WI38 (cell line): ENCODE data around the gene C2CD4C.
"Not testable (repeated sequence)": the region's sequence is repeated elsewhere in the genome, so short reads cannot be mapped to it uniquely, and the experiment has no call there.

Source experiments
- H3K4me3 ChIP-seq: 2 replicates; pipeline ENCODE4 v1.5.1; 2011; ENCODE audit warnings: low read depth, mild to moderate bottlenecking, control low read depth, low read length
- CTCF ChIP-seq: IDR thresholded peaks from 2 replicates; pipeline ENCODE4 v1.5.1; 2012; ENCODE audit warnings: low read depth, mild to moderate bottlenecking, control low read depth, low read length

C2CD4C gene

GRCh38 chr19:436413-436950, 27.5 kb upstream of the C2CD4C start:
- TF ChIP-seq CTCF = no peak
- H3K4me3 ChIP-seq = no peak overlapping the region

- TF ChIP-seq CTCF = no peak
- H3K4me3 ChIP-seq = no peak overlapping the region
Measured at GRCh38 chr19:435707-436412, 26.9 kb upstream of the C2CD4C start.

- no peak for TF ChIP-seq CTCF
- no peak overlapping the region for H3K4me3 ChIP-seq
Measured at GRCh38 chr19:435056-435706, 26.2 kb upstream of the C2CD4C start.

- no peak for TF ChIP-seq CTCF
- H3K4me3 ChIP-seq = no peak overlapping the region
Measured at GRCh38 chr19:434152-434960, 25.4 kb upstream of the C2CD4C start.

- TF ChIP-seq CTCF = no peak
- H3K4me3 ChIP-seq = no peak overlapping the region
Measured at GRCh38 chr19:430701-431100, 21.8 kb upstream of the C2CD4C start.

GRCh38 chr19:428149-428548, 19.2 kb upstream of the C2CD4C start:
- TF ChIP-seq CTCF = no peak
- H3K4me3 ChIP-seq = no peak overlapping the region

GRCh38 chr19:427675-428074, 18.7 kb upstream of the C2CD4C start:
- not testable (repeated sequence) for H3K4me3 ChIP-seq
